ENCODE results near the gene GLIS1.
"Not testable (repeated sequence)": the region's sequence is repeated elsewhere in the genome, so short reads cannot be mapped to it uniquely, and the experiment has no call there.

The GLIS1 gene

GRCh38 chr1:53561503-53562105 is 177.4 kb downstream of the GLIS1 start:
- DNase-seq (ENCODE audit: low read depth in 3 of 3): no peak

GRCh38 chr1:53560581-53561502 is 178.1 kb downstream of the GLIS1 start:
- DNase-seq (ENCODE audit: low read depth in 3 of 3): no peak

DNA sequence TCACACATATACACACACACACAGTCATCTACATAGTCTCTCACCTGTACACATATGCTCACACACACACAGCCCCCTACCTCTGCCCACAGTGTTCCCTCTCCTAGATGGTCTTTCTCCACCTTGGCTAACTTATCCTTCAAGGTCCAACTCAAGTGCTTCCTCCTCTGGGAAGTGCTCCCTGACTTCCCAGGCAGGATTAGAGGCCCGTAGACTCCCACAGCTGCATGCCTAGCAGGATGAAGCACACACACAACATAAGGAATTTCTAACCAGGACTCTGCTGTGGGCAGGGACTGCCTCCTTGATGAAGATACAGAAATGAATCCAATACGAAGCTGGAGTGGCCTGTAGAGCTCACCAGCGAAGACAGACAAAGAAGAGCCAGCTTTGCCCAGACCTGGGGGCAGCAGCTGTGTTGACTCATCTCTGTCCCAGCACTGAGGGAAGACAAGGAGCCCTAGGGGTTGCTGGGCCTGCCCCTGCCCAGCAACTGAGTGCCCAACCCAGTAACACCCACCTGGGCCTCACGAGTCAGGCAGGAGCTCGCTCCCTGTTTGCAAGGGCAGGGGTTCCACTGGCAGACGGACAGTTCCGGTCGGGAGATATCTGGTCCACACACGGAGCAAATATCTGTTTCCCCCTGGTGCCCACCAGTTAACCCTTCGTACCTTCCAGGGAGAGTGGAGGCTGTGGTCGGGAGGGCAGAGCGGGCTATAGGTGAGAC is 178.9 kb downstream of the GLIS1 start:
- DNase-seq (ENCODE audit: low read depth in 3 of 3): no peak

- DNase-seq (ENCODE audit: low read depth in 3 of 3): no peak
Measured at GRCh38 chr1:53559391-53559815, 179.6 kb downstream of the GLIS1 start.

DNA sequence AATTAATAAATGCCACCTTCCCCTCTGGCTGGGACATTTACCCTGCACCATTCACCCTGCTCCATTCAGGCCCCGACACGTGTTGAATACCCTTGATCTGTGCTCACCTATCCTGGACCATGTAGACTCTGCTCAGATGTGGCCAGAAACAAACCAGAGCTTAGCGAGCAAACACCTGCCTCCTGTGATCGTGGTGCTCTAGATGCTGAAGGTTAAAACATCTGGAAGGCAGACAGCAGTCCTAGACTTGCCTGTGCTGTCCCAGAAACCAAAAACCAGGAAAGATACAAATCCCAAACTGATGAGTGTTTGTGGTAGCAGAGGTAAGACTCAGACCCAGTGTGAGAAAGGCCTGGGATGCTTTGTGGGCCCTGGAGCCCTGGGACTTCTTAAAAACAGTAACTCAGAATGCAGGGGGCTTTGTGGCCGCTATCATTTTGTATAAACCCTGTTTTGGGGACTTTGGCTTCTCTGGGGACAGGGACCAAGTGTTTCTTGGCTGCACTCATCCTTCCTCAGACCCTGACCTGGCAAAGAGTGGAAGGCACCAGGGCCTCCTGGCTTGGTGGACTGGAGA is 180.1 kb downstream of the GLIS1 start:
- DNase-seq (ENCODE audit: low read depth in 3 of 3): no peak

DNA sequence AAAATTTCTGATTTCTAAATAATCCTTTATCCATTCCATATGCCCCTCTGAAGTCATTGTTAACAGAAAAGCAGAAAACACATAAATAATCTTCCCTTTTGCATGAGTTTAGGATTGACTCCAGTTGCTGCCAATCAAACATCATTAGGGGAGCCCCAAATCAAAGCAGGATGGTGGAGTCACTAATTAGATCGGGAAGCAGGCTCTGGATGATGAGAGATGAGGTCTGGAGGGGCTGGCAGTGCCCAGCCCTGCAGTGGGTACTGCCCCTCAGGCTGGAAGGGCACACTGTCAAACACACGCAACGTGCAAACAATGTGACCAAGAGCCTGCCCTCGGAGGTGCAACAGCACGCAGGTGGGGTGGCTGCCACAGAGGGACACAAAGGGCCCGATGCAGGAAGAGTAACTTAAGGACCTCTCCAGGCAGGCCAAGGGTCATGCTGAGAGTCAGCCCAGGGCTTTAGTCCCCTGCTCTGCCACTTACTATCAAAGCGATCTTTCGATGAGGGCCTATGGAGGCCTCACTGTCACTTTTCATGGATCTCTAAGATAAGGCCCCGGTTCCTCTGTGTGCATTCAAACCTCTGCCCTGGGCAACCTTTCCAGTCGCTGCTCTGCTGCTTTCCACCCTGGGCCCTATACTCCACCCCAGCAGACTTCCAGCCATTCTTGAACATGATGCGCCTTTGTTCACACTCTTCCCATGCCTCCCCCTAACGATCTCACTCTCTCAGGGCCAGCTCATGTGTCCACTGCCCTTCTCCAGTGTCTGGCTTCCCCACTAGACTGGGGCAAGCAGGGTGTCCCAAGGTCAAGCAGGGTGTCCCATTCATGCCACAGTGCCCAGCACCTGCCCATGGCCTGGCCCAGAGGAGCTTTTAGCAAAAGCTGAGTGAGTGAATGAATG is 180.9 kb downstream of the GLIS1 start:
- no peak for DNase-seq (ENCODE audit: low read depth in 3 of 3)

DNA sequence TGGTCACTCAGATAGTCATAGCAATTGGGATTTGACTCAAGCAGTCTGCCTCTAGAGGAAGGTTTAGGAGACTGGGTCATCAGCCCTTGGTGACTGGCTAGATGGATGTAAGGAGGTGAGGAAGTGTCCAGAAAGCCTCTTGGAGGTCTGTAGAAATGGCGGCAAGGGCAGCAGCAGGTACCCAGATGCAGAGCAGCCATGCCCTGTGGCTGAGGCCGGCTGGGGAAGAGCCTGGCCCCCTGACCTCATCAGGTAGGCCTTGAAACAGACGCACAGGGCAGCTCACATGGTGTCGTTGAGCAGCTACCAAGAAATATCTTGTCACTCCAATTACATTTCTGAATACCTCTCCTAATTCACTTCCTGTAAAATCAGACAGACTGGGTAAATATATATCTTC is 181.6 kb downstream of the GLIS1 start:
- no peak for DNase-seq (ENCODE audit: low read depth in 3 of 3)

GRCh38 chr1:53556657-53557227 is 182.2 kb downstream of the GLIS1 start:
- no peak for DNase-seq (ENCODE audit: low read depth in 3 of 3)

- DNase-seq (ENCODE audit: low read depth in 3 of 3): not testable (repeated sequence)
Measured at GRCh38 chr1:53555620-53556326, 183.2 kb downstream of the GLIS1 start.

DNA sequence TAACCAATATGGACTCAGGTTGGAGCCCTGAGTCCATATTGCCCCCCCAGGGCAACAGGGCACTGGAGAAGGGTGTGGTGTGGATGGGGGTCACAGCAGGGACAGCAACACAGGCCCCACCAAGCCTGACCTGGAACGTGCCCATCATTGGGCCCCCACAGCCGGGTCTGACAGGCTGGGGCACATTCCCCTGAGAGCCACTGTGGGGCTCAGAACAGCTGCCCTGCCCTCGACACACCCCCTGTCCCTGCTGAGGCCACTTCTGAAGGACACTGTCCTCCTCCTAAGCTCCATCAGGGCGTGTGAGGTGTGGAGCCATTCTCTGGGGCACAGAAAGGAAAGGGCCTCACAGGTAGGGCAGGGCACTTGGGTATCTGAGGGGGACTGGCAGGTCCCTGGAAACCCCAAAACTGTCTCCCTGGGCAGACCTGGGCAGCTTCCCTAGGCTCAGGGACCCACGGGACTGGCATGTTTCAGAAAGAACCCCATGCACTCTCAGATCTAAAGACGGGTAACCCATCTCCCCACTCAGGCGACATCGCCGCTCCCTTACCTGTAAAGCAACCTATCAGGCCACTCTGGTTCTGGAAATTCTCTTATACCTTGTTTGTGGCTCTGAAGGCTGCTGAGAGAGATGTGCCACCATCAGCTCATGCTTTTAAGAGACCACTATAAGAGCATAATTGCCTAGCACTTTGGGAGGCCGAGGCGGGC is 184.2 kb downstream of the GLIS1 start:
- no peak for DNase-seq (ENCODE audit: low read depth in 3 of 3)

GRCh38 chr1:53553734-53554509 is 185.0 kb downstream of the GLIS1 start:
- no peak for DNase-seq (ENCODE audit: low read depth in 3 of 3)

GRCh38 chr1:53552981-53553733 is 185.8 kb downstream of the GLIS1 start:
- DNase-seq (ENCODE audit: low read depth in 3 of 3): no peak

DNA sequence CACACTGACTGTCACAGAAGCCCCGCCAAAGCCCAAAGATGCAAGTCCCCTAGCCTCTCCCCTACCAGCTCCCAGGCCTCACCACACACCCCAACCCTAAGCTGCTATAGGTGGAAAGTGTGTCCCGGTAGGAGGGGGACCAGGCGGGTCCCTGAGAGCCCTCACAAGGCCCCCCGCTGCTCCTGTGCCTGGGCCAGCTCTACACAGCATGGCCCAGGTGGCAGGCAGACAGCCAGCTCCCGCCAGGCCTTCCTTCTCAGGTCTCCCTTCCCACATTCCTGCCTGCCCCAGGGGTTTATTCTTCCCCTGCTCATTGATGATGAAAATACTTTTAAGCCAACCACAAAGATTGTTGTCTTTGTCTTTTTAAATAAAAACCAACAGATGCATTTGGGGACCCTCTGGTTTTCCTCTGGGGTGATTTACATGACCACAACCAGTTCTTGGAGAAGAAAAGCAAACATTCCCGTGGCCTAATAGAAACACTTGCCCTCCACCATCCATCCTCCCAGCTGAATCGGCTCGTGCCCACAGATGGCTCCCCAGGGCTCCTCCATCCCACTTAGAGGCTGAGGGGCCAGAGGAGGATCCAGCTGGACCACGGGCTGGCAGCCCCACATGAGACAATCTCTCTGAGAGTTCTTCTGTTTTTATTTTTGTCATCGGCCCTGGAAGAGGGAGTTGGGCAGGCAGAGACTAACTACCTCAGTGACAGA is 186.7 kb downstream of the GLIS1 start:
- DNase-seq (ENCODE audit: low read depth in 3 of 3): no peak

DNA sequence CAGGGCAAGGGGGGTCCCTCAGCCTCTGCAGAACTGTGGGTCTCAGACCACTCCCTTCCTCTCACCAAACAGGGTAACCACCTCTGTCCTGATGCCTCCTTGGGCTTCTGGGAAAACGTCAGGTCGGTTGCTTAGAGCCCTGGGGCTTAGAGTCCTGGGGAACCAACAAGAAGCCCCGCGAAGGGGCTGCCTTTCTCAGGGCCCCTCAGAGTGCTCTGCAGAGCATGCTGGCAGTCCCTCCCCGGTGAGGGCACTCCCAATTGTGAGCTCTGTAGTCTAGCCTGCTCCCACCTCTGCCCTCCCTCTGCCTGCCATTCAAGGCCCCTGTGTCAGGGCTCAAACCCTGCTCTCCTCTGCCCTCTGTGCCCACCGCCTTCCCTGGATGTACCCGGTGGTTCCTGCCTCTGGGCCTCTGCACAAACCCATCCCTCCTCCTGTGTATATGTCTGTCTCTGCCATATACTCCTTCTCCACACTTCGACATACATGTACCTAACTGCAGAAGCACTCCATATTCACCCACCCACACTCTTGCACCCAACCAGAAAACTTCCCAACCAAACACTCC is 187.5 kb downstream of the GLIS1 start:
- DNase-seq (ENCODE audit: low read depth in 3 of 3): no peak

DNA sequence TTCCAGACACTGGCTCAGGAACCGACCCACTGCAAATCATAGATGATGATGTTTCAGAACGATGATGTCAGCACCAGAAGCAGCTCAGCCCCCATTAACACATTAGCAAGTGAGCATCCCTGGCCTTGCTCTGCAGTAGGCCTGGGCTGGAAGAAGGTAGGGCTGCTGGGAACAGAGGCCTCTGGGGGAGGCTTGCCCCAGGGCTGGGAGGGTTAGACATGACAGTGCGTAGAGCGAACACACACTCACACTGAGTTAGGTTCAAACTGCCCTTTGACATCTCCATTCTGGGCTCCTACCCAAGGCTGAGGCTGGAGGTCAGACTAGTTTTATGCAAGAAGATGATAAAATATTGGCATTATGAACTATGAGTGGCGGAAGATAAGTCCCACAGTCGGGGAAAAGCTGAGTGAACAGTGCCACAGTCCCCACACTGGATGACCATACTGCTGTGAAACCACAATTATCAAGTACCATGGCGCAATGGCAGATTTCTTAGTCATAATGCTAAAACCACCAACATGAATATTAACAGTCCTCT is 188.7 kb downstream of the GLIS1 start:
- no peak for DNase-seq (ENCODE audit: low read depth in 3 of 3)

DNA sequence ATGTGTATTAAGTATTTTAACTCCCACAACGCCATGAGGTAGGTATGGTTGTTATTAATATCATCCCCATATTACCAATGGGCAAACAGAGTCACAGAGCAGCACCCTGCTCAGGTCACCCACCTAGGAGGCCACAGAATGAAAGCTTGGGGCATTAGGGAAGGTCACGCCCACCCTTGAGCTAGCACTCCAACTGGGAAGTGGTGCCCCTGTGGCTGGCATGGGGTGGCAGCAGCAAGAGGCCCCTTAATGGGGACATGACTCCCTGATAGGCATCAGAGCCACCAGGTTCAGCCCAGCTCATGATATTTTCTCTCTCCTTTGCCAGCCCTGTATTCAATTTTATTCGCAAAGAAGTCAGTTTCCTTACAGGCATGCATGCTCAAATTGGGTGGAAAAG is 189.2 kb downstream of the GLIS1 start:
- DNase-seq (ENCODE audit: low read depth in 3 of 3): no peak

GRCh38 chr1:53549287-53549686 is 189.7 kb downstream of the GLIS1 start:
- DNase-seq (ENCODE audit: low read depth in 3 of 3): no peak

Measured in stimulated activated CD4-positive, alpha-beta T cell treated with anti-CD3 and anti-CD28 coated beads, TNF-alpha, amount 100 ng/mL, for 4 hours (primary cell).